ENCODE measurements around the gene DNAH5.

Gene DNAH5

DNA sequence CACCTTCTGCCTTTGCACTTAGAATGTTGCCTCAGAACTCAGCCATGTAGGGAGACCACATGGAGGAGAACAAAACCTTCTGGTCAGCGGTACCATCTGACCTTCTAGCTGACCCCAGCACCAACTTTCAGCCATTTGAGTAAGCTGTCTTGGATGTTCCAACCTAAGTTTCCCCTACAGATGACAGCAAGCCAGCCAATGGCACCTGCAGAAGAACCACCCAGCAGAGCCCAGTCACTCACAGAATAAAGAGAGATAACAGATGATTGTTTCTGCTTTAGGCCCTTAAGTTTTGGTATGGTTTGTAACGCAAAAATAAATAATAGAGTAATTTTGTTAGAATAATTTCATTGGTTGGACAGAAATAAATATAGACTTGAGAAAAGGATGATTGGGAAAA, 10.4 kb downstream of the DNAH5 start:
- DNase-seq, result no peak

DNA sequence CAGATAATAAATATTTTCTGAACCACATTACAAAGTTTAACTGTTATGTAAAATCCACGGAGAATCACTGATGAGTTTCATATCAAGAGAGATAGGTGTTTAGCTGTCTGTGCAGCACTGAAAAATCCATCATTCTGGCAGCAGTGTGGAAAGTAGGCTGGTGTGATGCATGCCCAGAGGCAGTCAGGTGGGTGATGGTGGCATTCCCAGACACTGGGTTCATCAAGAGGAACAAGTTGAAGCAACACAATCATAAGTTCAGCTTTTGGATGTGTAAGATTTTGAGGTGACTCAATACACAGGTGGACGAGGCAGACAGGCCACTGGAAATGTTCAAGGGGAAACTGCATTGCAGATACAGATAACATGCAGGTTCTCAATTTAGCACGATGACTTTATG, 11.9 kb downstream of the DNAH5 start:
- DNase-seq, result no peak

GRCh38 chr5:13932011-13932410, 12.5 kb downstream of the DNAH5 start:
- DNase-seq, result no peak

DNA sequence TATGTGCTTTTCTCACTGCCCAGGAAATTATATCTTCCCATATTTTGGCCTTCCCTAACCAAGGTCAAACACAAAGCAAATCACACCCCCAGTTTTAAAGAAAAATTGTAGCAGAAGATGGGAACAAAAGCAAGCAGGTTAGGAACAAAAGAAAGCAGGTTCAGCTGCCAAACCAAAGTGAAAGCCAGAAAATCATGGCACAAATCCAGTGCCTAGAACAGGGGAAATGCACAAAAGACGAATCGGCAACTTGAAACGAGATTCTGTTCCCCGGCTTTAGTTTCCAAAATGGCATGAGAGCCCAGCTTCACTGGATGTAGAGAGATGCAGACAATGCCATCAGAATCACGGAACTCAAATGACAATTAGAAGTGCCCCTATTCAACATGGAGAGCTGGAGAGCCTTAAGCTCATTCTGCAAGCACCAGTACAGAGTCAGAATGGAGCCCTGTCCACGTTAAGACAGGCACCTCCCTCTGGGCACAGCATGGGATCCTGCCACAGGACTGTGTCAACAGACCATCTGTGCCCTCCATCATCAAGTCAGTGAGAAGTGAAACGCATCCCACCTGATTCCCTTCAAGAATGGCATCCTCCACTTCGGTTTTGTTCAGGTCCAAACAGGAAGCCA, 13.8 kb downstream of the DNAH5 start:
- no peak for DNase-seq

DNA sequence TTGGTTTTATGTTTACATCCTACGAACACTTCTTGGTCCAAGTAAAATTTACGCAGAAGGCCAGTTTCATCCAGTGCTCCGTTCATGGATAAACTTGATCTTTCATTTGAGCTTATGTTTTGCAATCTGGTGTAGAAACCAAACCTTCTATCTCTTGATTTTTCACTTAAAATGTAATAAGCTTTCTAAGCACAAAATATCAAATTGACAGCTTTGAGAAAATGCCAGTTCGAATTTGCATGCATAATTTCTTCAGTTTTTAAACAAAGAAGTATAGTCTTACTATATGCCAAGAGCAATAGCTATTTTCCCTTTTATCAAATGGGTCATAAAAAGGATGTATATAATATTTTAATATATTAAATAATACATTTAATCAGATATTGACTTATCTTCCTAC, 17.8 kb downstream of the DNAH5 start:
- no peak for DNase-seq

DNA sequence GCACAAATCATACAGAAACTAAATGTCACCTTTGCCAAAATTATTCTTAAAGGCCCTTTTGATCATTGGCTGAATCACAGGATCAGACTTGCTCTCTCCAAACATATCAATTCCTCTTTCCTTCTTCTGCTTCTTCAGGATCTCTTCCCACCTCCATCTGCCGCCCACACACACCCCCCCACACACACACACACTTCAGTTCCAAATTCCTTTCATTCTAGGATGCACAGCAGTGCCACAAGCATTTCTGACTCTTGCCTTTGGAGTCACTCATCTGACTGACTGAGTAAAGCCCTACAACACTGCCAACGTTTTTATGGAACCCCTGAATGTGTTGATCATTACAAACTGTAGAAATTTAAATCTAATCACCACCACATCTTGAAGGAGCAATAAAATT, 22.9 kb downstream of the DNAH5 start:
- no peak for DNase-seq

- no peak for DNase-seq
Observed at GRCh38 chr5:13919786-13920185, 24.7 kb downstream of the DNAH5 start.

GRCh38 chr5:13919087-13919486, 25.4 kb downstream of the DNAH5 start:
- DNase-seq, result no peak

DNA sequence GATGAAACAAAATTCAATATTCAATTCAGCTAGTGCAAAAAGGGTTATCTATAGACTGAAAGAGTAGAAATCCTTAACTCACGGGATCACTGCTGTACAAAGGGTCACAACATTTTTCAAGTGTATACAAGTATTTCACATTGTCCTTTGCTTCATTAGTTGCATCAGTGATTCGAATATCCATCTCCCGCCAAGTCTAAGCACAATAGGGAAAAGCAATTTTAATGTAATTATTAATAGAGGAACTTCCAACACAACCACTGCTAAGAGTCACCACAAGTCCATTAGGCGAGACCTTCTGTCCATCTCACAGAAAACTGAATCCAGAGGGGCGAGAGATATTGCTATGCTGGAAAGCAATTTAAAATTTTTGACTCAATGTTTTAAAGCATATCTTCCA, 27.4 kb downstream of the DNAH5 start:
- DNase-seq, result no peak

- no peak for DNase-seq
Observed at GRCh38 chr5:13913962-13914361, 30.5 kb downstream of the DNAH5 start.

DNA sequence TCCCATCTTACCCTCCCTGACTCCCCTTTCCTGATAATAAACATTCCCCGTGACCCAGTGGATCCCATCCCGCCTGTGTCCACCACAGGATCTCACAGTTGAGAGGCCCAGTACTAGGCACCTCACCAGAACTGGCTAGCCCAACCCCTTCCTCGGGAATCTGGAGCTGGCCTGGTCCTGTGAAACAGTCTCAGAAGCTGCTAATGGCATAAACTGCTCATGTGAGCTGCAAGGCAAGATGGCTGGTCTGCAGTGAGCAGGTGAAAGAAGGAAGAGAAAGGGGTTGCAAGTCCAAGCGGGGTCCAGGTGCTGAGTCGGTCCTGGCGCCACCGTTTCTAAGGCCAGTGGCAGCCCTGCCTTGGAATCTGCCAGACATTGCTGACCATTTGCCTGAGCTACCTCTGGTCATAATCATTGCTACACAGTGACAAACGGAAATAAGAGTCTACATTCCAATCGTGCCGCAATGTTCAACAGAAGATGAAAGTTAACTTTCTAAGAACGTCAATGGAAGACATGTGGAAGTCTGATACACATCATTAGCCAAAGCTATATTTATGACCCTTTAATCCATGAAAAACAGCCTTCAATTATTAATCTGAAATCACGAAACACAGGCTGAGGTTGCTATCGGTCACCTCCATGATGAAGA, 33.7 kb downstream of the DNAH5 start:
- DNase-seq, result no peak

DNA sequence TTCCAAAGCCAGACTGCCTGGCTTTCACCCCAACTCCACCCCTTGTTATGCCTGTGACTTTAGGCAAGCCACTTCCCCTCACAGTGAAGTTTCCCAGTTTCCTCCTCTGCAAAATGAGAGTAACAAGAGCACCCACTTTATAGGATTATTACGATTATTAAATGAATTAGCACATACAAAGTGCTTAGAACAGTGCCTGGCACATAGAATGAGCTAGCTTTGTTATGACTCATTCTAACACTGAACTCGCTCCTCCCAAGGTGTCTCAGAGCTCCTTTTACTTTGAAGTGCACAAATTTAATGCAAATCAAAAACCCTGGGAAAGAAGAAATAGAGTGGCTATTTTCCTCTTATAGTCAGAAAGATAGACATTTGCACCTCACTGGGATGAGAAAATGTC, 34.3 kb downstream of the DNAH5 start:
- no peak for DNase-seq

DNA sequence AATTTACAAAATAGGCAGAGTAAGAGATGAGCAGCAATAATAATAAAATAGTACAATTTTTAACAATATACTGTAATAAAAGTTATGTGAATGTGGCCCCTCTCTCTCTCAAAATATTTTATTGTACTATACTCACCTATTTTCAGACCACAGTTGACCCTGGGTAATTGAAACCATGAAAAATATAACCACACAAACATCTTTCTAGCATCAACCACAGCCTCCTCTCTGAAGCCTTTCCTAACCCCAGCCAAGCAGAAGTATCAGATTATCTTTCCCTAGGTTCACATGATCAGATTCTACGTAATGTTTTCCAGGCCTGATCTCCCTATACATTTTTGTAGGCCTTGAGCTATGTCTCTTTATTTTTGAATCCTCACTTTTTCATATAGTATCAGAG, 35.2 kb downstream of the DNAH5 start:
- no peak for DNase-seq

DNA sequence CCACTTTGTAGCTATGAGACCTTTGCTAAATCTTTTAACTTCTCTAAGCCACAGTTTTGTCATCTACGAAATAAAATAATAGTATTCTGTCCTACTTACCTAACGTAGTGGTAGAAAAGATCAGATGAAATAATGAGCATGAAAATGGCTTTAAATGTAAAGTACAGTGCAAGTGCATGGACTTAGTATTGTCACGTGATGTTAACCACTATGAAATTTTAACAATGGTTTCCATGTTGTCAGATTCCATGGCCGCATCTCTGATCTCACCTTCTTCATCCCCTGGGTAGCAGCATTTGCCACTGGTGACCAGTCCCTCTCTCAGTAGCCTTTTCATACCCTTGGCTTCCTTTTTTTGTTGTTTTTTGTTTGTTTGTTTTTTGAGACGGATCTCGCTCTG, 45.9 kb downstream of the DNAH5 start:
- no peak for DNase-seq

DNA sequence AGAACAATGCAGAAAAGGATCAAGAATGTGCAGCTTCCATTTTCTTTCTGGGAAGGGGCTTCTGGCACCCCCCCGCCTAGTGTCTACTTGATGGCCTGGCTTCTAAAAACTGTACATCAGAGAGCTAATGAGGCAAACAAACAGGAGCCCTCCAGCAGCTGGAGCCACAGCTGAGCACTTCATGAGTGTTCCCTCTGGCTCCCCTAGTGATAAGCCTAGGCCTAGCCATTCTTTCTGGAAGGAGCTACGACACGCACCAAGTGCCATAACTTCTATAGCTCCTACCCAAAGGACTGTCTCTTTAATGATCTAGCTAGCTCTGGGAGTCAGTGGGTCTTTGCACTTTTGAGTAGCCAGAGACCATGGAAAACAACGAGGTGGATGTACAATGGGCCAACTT, 66.1 kb downstream of the DNAH5 start:
- DNase-seq, result no peak

GRCh38 chr5:13866792-13867191, 77.7 kb downstream of the DNAH5 start:
- DNase-seq, result no peak

- no peak for DNase-seq
Observed at GRCh38 chr5:13865312-13865711, 79.2 kb downstream of the DNAH5 start.

DNA sequence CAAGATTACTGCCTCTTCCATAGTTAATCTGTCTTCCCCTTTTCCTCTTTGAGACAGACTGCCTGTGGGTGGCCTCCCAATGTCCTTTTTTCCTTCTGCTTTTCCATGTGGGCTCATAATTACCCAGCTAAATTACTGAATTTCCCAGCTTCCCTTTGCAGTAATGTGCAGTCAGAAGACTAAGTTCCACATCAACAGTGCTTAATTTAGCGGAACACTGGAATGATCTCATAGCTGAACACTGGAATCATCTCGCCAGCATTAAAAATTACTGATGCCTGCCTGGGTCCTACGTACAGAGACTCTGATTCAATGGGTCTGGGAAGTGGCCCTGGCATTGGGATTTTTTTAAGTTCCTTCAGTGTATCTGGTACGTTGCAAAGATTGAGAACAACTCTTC, 84.3 kb downstream of the DNAH5 start:
- no peak for DNase-seq

DNA sequence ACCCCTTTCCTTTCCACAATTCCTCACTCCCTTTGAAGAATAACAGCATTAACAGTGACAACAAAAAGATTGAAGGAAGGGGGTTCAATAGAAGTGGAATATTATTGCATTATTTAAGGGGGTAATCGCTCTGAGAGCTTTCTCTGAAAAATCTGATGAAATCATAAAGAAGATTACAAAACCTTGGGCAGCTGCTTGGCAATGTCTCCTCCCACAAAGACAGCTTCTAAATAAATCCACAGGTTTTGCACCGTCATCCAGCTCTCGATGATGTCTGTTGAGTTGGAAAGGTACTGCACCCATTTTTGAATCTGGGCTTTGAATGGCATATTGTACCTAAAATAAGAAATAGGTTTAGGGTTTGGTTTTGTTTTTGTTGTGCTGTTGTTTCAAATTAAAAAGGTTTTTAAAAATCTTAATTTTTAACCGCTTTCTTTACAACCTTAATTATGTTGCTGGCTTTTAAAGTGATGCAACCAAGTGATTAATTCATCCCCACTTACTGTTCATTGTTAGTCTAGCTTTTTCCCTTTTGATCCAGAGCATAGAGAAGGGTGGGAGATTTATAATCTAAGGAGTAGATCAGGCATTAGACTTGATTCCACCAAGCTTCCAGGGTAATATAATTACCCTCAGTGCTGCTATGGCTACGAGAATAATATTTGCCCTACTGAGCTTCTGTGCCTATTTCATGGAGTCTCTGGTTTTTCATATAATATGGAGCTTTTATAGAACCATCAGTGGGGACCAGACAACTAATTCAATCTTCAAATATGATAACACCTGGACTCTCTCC, 85.0 kb downstream of the DNAH5 start:
- no peak for DNase-seq

DNA sequence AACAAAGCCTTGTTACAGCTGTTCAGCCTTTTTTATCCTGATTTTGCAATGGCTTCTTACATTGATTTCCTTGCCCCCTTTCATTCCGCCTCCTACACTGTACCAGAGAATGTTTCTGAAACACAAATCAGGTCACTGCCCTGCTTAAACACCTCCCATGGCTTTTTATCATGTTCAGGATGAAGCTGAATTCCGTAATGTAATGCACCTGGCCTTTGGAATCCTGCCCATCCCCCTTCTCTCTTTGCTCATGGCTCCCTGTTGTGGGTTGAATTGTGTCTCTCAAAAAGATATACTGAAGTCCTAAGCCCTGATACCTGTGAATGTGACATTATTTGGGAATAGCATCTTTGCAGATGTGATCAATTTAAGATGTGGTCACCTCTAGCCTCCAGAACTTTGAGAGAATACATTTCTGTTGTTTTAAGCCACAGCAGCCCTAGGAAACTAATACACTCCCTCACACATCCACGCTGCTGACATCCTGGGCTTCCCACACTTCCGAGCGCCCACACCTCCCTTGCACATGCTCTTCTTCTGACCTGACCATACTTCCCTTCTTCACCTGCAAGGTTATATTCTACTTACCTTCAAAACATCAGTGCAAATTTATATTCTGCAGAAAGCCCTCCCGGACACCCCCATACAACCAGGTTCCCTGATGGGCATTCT, 101.2 kb downstream of the DNAH5 start:
- DNase-seq, result no peak

DNA sequence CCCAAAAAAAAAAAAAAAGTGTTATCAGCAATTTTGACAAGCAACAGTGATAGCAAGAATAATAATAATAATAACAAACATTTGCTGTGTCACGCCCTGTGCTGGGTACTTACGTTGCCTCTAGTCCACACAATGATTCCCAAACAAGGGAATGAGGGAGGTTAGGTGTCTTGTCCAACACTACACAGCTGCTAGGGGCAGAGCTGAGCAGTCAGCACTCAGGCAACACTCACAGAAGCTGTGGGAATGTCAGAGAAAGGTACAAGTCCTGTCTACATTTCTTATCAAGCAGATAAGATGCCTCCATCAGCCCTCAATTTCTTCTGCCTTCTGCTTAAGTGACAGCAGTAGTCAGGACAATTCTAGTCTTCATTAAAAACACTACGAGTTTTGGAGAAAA, 111.0 kb downstream of the DNAH5 start:
- no peak for DNase-seq

- no peak for DNase-seq
Observed at GRCh38 chr5:13831351-13831750, 113.1 kb downstream of the DNAH5 start.

- no peak for DNase-seq
Observed at GRCh38 chr5:13830536-13830935, 114.0 kb downstream of the DNAH5 start.

GRCh38 chr5:13821366-13821765, 123.1 kb downstream of the DNAH5 start:
- DNase-seq, result no peak

Data from activated CD4-positive, alpha-beta T cell treated with anti-CD3 and anti-CD28 coated beads, Interleukin-2, amount 50 U/mL, for 16 hours (primary cell).